Measurements from ENCODE around the gene ACOT8.
A peak's percentile ranks its signal among the peaks of the same experiment; 100 is the strongest.
"Not testable (repeated sequence)": the region's sequence is repeated elsewhere in the genome, so short reads cannot be mapped to it uniquely, and the experiment has no call there.

ACOT8 gene

DNA sequence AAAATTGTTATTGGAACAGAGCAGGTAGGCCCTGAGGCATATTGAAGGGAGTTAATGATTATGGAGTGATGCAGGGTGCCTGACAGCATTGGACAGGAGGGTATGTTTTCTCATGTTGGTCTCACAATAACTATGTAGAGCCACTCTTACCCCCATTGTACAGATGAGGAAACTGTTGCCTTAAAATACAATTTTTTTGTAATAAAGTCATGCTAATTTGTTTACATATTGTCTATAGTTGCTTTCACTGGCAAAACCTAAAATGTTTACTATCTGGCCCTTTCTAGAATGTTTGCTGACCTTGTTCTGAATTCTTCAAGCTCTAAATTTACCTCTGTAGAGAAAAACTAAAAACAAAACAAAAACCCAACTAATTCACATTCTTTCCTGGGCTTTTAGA, 5.7 kb downstream of the ACOT8 start:
- DNase-seq = no peak

- DNase-seq = no peak
Measured at GRCh38 chr20:45850926-45851325, 6.3 kb downstream of the ACOT8 start.

GRCh38 chr20:45850238-45850637, 7.0 kb downstream of the ACOT8 start:
- DNase-seq = no peak

DNA sequence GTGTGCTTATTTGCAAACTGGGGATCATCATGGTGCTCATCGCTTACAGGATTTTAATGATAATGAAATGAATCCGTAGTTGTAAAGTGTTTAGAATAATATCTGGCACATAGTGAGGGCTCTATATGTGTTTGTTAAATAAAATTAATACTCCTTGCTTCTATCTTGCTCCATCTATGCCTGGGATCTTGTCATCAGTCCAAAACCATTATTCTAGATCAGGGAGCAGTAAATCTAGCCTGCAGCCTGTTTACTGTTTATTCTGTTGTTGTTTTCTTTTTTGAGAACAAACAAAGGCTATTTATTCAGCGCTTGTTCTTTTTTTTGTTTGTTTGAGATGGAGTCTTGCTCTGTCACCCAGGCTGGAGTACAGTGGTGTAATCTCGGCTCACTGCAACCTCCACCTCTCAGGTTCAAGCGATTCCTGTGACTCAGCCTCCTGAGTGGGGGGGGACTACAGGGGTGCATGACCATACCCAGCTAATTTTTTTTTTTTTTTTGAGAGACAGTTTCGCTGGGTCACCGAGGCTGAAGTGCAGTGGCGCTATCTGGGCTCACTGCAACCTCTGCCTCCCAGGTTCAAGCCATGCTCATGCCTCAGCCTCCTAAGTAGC, 8.1 kb downstream of the ACOT8 start:
- DNase-seq = no peak

- no peak for DNase-seq
Measured at GRCh38 chr20:45848421-45848820, 8.8 kb downstream of the ACOT8 start.

GRCh38 chr20:45845452-45845851, 11.7 kb downstream of the ACOT8 start:
- no peak for DNase-seq

GRCh38 chr20:45843506-45843905, 13.7 kb downstream of the ACOT8 start:
- DNase-seq = no peak

- DNase-seq = no peak
Measured at GRCh38 chr20:45842169-45842812, 14.9 kb downstream of the ACOT8 start.

GRCh38 chr20:45841407-45842129, 15.6 kb downstream of the ACOT8 start:
- DNase-seq = no peak

DNA sequence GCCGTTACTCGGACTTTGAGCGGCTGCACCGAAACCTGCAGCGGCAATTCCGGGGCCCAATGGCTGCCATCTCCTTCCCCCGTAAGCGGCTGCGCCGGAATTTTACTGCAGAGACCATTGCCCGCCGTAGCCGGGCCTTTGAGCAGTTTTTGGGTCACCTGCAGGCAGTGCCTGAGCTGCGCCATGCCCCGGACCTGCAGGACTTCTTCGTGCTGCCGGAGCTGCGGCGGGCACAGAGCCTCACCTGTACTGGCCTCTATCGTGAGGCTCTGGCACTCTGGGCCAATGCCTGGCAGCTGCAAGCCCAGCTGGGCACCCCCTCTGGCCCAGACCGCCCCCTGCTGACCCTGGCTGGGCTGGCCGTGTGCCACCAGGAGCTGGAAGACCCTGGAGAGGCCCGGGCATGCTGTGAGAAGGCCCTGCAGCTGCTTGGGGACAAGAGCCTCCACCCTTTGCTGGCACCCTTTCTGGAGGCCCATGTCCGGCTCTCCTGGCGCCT, 16.4 kb downstream of the ACOT8 start:
- DNase-seq = peak in 1 of 14 donors; percentile 10

- no peak for DNase-seq
Measured at GRCh38 chr20:45836841-45837240, 20.4 kb downstream of the ACOT8 start.

GRCh38 chr20:45835825-45836224, 21.4 kb downstream of the ACOT8 start:
- DNase-seq = peak in 3 of 14 donors; percentile 5 to 48 (median 7)

- no peak for DNase-seq
Measured at GRCh38 chr20:45835329-45835765, 21.8 kb downstream of the ACOT8 start.

DNA sequence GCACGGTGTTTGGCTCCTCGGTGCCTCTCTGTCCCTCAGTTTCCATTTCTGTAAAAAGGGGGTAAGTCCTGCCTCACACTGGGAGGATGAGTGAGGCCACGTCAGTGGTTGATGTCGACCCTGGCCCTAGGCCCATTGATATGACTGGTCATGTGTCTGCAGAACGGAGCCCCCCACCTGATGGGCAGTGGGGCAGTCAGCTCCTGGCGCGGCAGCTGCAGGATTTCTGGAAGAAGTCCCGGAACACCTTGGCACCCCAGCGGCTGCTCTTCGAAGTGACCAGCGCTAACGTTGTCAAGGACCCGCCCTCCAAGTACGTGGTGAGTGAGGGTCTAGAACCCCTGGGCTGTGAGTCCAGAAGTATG, 22.4 kb downstream of the ACOT8 start:
- no peak for DNase-seq

GRCh38 chr20:45833883-45834796, 23.1 kb downstream of the ACOT8 start:
- peak in 13 of 14 donors; percentile 36 to 83 (median 68) for DNase-seq

DNA sequence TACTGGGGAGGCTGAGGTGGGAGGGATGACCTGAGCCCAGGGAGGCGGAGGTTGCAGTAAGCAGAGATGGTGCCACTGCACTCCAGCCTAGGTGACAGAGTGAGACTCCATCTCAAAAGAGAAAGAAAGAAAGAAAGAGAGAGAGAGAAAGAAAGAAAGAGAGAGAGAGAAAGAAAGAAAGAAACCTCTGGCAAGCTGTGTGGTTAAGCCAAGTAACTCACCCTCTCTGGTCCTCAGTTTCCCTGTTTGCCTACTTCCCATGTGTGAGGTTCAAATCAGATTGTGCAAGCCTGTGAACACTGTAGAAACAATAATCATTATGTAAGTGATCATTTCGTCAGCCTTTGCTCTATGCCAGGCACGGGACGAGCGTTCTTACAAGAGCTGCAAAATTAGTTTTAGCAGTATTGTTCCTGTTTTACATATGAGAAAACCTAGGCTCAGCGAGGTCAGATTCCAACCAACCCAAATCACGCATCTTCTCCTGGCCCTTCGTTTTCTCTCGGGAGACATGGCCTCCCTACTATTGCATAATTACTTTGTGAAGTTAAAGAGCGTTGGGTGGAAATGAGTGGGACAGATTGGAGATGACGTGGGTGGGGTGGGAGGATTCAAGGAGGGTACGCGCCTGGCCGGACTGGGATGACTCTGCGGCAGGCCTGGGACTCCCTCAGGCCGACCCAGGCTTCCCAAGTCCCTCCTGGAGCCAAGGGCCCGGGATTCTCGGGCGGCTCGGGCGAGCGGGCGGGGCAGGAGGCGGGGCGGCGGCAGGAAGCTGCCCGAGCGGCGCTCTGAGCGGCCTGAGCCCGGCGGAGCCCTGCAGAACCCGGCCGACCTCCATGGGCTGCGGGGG, 23.9 kb downstream of the ACOT8 start, which contains the start of gene SNX21:
SNX21 (plus strand) TSS at position 770 of the 853 bp plus-strand sequence. CDS start 121 bp downstream, outside the sequence.
- peak in 12 of 14 donors; percentile 36 to 83 (median 70) for DNase-seq

DNA sequence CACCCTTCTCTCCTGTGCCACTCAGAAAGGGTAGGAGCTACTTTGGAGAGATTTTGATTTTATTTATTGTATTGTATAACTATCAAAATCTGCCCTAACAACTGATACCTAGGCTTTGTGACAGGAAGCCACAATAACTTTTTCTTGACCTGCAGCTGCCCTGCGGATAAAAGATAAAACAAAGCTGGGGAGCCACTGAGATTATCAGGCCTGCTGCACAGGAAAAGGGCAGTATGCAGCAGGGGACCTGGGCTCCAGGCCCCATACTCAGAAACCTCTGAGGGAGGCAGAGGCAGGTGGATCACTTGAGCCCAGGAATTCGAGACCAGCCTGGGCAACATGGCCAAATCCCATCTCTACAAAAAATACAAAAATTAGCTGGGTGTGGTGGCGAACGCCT, 24.6 kb downstream of the ACOT8 start:
- DNase-seq = no peak

- DNase-seq = not testable (repeated sequence)
Measured at GRCh38 chr20:45829673-45830106, 27.5 kb downstream of the ACOT8 start.

- no peak for DNase-seq
Measured at GRCh38 chr20:45828589-45828988, 28.6 kb downstream of the ACOT8 start.

DNA sequence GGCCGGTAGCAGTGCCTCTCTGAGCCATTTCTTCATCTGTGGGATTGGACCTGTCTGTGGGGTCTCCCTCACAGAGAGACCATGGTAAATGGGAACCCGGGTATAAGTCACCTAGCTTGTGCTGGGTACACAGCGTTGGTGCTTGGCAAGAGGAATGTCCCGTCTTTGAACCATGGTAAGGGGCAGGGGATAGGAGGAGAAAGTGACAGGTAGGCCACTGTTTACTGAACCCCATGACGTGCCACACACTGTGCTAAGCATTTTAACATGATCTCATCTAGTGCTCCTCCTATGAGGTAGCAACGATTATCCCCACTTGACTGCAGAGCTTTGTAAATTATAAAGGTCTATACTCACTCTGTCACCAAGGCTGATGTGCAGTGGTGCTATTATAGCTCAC, 29.5 kb downstream of the ACOT8 start:
- no peak for DNase-seq

GRCh38 chr20:45827030-45827652, 30.1 kb downstream of the ACOT8 start, which contains the start of gene TNNC2:
TSS of gene TNNC2 (minus strand) at chr20:45827312. CDS start at chr20:45827248, 64 bp downstream.
- no peak for DNase-seq

Data from C1 segment of cervical spinal cord (tissue), 14 donors.